NB4 (cell line): ENCODE results near the gene ADGRD2.

Source experiments
- DNase-seq: peaks from one replicate; pipeline ENCODE4 v3.0.0; 2010; ENCODE audit warnings: low read depth
- H3K4me3 ChIP-seq: one replicate; pipeline ENCODE4 v1.5.1; 2011; ENCODE audit warnings: mild to moderate bottlenecking, low read depth, low read length, moderate library complexity
- CTCF ChIP-seq: IDR thresholded peaks from one replicate; pipeline ENCODE4 v1.5.1; 2012; ENCODE audit warnings: low read depth, low read length
- MAX ChIP-seq: IDR thresholded peaks from 2 replicates; pipeline ENCODE4 v1.6.1; 2011; ENCODE audit warnings: low read depth, low read length
- MYC ChIP-seq: IDR thresholded peaks from 2 replicates; pipeline ENCODE4 v1.6.1; 2011; ENCODE audit warnings: low read depth, low read length
- POLR2A ChIP-seq: IDR thresholded peaks from 2 replicates; pipeline ENCODE4 v1.6.1; 2011; ENCODE audit warnings: mild to moderate bottlenecking; ENCODE audit not compliant: insufficient read length; ENCODE audit errors: extremely low read depth

Gene ADGRD2

GRCh38 chr9:124452841-124453585, 2.8 kb downstream of the ADGRD2 start:
- no peak for DNase-seq
- H3K4me3 ChIP-seq, result no peak overlapping the region
- TF ChIP-seq POLR2A (no peak), MYC (no peak), MAX (no peak), CTCF (no peak)

GRCh38 chr9:124453586-124454191, 3.4 kb downstream of the ADGRD2 start:
- TF ChIP-seq CTCF (no peak), MYC (no peak), POLR2A (no peak), MAX (no peak)
- no peak for DNase-seq
- no peak overlapping the region for H3K4me3 ChIP-seq

GRCh38 chr9:124454296-124454695, 4.0 kb downstream of the ADGRD2 start:
- TF ChIP-seq POLR2A, result no peak
- TF ChIP-seq MAX, result no peak
- no peak for TF ChIP-seq CTCF
- TF ChIP-seq MYC, result no peak
- H3K4me3 ChIP-seq, result no peak overlapping the region
- DNase-seq, result no peak

GRCh38 chr9:124454791-124455443, 4.7 kb downstream of the ADGRD2 start:
- no peak overlapping the region for H3K4me3 ChIP-seq
- no peak for TF ChIP-seq CTCF
- no peak for TF ChIP-seq MYC
- TF ChIP-seq POLR2A, result no peak
- no peak for TF ChIP-seq MAX
- no peak for DNase-seq

- no peak for DNase-seq
- H3K4me3 ChIP-seq, result no peak overlapping the region
- TF ChIP-seq CTCF (no peak), MYC (no peak), MAX (no peak), POLR2A (no peak)
Measured at GRCh38 chr9:124455820-124456219, 5.6 kb downstream of the ADGRD2 start.
